Astrocyte of the cerebellum (primary cell): ENCODE measurements around the gene LRRC42.

Experiments used
- DNase-seq: peaks from one replicate; pipeline ENCODE4 v3.0.0-alpha.2; 2011; ENCODE audit warnings: low read depth
- H3K4me3 ChIP-seq: 2 replicates; pipeline ENCODE4 v1.5.1; 2011; ENCODE audit warnings: mild to moderate bottlenecking, low read depth, low read length, moderate library complexity
- in situ Hi-C: cut with HindIII; loops from 2 replicates; pipeline ENCODE4 v1.10.0; 2017; ENCODE audit warnings: low sequenced_read_pairs
- TF ChIP-seq, protein P1 (sequence below): IDR thresholded peaks from 2 replicates; pipeline ENCODE4 v1.5.1; 2012; ENCODE audit warnings: low read length, low read depth, moderate library complexity, mild to moderate bottlenecking; ENCODE audit errors: missing control alignments

LRRC42 gene

DNA sequence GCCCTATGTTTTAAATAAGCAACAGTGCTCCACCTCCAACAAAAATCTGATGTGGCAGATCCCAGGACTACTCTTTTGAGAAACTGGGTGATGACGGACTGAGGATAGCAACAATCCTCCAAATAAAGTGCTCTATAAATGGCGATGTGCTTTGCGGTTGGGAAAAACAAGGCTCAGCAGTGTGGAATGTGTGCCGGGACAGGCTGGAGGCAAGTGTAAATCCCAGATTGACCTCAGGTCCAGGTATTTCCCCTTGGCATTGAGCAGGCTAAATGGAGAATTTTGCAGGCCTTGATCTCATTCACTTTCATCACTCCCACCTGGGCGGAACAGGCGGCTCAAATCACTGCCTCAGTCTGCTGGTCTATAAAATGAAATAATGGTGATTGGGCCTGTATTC, 35.1 kb downstream of the LRRC42 start:
- no peak for DNase-seq
- H3K4me3 ChIP-seq, result no peak overlapping the region
- TF ChIP-seq, protein P1, sequence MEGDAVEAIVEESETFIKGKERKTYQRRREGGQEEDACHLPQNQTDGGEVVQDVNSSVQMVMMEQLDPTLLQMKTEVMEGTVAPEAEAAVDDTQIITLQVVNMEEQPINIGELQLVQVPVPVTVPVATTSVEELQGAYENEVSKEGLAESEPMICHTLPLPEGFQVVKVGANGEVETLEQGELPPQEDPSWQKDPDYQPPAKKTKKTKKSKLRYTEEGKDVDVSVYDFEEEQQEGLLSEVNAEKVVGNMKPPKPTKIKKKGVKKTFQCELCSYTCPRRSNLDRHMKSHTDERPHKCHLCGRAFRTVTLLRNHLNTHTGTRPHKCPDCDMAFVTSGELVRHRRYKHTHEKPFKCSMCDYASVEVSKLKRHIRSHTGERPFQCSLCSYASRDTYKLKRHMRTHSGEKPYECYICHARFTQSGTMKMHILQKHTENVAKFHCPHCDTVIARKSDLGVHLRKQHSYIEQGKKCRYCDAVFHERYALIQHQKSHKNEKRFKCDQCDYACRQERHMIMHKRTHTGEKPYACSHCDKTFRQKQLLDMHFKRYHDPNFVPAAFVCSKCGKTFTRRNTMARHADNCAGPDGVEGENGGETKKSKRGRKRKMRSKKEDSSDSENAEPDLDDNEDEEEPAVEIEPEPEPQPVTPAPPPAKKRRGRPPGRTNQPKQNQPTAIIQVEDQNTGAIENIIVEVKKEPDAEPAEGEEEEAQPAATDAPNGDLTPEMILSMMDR, result no peak
- in situ Hi-C loops, result no loop called here

DNA sequence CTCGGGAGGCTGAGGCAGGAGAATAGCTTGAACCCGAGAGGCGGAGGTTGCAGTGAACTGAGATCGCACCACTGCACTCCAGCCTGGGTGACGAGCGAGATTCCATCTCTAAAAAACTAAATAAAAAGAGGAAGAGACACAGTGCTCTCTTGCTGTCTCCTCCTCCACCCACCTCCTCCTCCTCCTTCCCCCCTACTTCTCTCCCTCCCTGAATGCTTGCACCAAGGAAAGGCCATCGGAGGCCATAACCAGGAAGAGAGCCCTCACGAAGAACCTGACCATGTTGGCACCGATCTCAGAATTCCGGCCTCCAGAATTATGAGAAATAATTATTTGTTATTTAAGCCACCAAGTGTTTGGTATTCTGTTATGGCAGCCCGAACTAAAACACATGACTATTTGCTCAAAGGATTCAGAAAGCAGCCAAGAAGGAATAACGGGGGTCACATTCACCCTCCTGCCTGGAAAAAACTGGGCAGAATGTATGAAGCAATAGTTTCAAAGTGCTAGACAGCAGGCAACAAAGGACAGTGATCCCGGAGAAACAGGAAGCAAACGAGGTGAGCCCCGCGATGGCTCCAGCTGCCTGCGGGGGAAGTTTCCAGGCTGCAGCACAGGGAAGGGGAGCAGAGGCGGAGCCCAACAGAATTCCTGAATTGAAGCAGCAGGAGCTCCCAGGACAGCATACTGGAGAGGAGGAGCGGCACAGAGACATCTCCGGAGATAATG, 36.0 kb downstream of the LRRC42 start:
- in situ Hi-C loops, result no loop called here
- TF ChIP-seq, protein P1, result no peak
- no peak for DNase-seq
- peak overlapping the region; percentile 20 for H3K4me3 ChIP-seq

DNA sequence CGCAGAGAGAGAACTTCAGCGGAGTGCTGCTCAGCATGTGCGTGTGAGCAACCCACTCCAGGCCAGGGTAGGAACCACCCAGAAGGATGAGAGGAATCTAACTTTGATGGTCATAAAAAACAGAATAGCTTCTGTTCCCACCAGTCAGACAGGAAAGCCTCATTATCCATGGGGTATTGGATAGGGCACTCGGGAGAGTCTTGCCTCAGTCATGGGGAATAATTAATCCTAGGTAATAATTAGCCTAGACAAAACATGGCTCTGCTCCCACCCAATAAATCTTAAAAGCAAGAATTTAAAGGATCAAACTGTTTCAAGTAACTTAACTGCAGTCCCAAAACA, 36.6 kb downstream of the LRRC42 start:
- no peak for DNase-seq
- in situ Hi-C loops, result no loop called here
- TF ChIP-seq, protein P1, result no peak
- peak overlapping the region; percentile 20 for H3K4me3 ChIP-seq

DNA sequence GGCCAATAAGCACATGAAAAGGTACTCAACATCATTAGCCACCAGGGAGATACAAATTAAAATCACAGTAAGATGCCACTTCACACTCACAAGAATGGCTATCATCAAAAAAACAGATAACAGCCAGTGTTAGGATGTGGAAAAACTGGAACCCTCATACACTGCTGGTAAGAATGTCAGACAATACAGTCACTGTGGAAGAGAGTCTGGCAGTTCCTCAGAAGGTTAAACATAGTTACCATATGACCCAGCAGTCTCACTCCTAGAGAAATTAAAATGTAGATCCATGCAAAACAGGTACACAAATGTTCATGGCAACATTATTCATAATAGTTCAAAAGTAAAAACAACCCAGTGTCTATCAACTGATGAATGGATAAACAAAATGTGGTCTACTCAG, 38.6 kb downstream of the LRRC42 start:
- no peak for DNase-seq
- in situ Hi-C loops, result no loop called here

DNA sequence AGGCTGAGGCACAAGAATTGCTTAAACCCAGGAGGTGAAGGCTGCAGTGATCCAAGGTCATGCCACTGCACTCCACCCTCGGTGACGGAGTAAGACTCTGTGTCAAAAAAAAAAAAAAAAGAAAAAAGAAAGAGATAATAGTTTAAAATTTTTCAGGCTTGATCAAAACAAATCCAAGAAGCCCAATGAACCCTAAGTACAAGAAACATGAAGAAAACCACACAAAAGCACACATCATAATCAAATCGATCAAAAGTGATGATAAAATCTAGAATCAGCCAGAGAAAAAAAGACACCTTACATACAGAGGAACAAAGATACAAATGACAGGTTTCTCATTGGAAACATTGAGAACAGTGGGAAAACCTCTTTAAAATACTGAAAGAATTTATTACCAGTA, 40.3 kb downstream of the LRRC42 start:
- TF ChIP-seq, protein P1, result no peak
- H3K4me3 ChIP-seq, result no peak overlapping the region
- in situ Hi-C loops, result no loop called here
- no peak for DNase-seq

More for the DNA sequence above, 38.6 kb downstream of the LRRC42 start:
- H3K4me3 ChIP-seq, result no peak overlapping the region
- TF ChIP-seq, protein P1, result no peak

DNA sequence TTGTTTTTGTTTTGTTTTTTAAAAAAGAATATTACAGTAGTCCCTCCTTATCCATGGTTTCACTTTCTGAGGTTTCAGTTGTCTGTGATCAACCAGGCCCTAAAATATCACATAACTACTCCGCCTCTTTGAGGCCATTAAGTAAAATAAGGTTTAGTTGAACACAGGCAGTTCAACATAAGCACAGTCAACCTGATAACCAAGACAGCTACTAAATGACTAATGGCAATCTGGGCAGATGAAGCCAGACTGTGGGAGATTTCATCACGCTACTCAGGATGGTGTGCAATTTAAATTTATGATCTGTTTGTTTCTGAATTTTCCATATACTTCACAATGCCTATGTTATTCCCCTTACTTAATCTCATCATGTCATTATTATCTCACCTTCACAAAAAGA, 41.7 kb downstream of the LRRC42 start:
- in situ Hi-C loops, result no loop called here

More for the DNA sequence above, 41.7 kb downstream of the LRRC42 start:
- TF ChIP-seq, protein P1, result no peak
- no peak overlapping the region for H3K4me3 ChIP-seq
- no peak for DNase-seq
